ENCODE data around the gene USP31.
"Not testable (repeated sequence)": the region's sequence is repeated elsewhere in the genome, so short reads cannot be mapped to it uniquely, and the experiment has no call there.

The USP31 gene

DNA sequence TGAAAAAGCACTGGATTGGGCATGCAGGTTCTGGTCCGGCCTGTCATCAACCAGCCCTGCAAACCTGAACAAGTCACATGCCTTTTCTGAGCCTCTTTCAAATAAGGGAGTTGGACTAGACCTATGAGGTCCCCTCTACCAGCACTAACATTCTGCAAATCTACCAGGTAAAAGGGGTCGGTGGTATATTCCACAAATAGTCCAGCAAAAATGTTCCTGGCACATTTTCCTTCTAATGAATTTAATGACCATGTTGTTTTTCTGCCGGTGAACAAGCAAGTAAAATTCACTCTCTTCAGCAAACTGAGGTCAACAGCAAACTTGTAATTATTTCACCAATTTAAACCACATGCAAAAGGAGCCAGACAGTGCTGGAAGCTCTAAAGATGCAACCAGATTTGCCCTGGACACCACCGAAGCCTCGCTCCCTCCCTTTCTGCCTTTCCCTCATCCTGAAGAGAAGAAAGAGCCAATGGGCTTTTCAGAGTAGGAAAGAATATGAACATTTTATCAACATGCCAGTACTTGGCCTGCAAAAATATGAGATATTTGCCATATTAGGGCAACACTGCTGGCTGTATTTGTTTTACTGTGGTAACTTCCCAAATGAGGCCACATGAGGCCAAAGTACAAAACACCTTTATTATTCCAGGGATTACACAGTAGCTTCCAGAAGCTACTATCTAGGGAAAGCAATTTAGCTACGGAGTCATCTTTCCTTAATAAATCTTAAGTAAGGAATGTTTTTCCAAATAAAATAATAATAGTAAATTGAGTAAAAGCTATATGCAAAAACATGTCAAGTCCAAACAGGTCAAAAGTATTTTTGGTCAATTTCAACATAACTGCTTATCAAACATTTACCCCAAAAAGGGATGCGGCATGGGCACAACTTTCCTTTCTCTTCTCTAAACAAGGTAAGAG is 45.0 kb downstream of the USP31 start:
- H3K4me1 ChIP-seq (ENCODE audit: control insufficient read depth, insufficient read depth, low read length) = no peaks in the 10 kb centered on the region
- 95 to 98% methylated on average over 6 of the region's 7 CpGs for WGBS, 2 experiments
- no peaks in the 10 kb centered on the region for H3K27me3 ChIP-seq (ENCODE audit: control insufficient read depth, insufficient read depth, low read length, poor library complexity, severe bottlenecking)
- no peak overlapping the region for H3K27ac ChIP-seq (ENCODE audit: insufficient read depth, low read depth, low read length, poor library complexity, severe bottlenecking)
- no peaks in the 10 kb centered on the region for H3K9me3 ChIP-seq (ENCODE audit: control insufficient read depth, low read length)
- H3K36me3 ChIP-seq (ENCODE audit: control insufficient read depth, insufficient read depth, low read length) = no peaks in the 10 kb centered on the region
- H3K4me3 ChIP-seq (ENCODE audit: insufficient read depth, low read depth, low read length) = no peak overlapping the region

DNA sequence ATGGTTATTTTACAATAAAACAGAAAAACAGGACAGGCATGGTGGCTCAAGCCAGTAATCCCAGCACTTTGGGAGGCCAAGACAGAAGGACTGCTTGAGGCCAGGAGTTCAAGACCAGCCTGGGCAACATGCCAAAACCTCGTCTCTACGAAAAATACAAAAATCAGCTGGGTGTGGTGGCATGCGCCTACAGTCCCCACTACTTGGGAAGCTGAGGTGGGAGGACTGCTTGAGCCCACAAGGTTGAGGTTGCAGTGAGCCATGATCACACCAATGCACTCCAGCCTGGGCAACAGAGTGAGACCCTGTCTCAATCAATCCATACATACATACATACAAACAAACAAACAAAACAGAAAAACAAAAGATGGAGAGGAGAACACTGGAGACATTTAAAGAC is 45.6 kb downstream of the USP31 start:
- no peaks in the 10 kb centered on the region for H3K9me3 ChIP-seq (ENCODE audit: control insufficient read depth, low read length)
- no peaks in the 10 kb centered on the region for H3K4me1 ChIP-seq (ENCODE audit: control insufficient read depth, insufficient read depth, low read length)
- H3K27ac ChIP-seq (ENCODE audit: insufficient read depth, low read depth, low read length, poor library complexity, severe bottlenecking) = no peak overlapping the region
- 90% methylated on average over 3 of the region's 3 CpGs for WGBS, 2 experiments
- no peaks in the 10 kb centered on the region for H3K27me3 ChIP-seq (ENCODE audit: control insufficient read depth, insufficient read depth, low read length, poor library complexity, severe bottlenecking)
- H3K36me3 ChIP-seq (ENCODE audit: control insufficient read depth, insufficient read depth, low read length) = no peaks in the 10 kb centered on the region
- H3K4me3 ChIP-seq (ENCODE audit: insufficient read depth, low read depth, low read length) = no peak overlapping the region

DNA sequence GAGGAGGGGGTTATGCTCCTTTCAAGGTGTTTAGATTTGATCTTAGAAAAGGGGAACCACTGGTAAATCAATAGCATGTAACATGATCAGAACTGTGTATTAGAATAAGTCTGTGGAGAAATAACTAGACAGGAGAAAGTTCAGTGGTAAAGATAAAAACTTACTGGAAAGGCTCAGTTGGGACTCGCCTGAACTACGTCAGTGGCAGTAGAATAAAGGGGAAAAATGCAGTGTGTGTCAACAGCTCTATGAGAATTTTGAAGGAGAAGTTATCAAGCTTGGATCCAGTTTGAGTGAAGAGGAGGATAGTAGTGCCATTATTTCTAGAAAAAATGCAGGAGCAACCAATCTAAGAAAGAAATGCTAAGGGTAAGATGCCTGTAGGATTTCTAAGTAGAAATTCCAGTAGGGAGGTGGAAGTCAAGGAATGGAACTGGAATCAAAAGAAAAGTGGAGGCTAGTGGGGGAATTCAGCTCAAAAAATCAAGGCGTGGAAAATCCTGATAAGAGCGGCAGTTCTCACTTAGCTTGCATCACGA is 48.2 kb downstream of the USP31 start:
- Histone ChIP-seq H3K4me3 (ENCODE audit: insufficient read depth, low read depth, low read length) (no peak overlapping the region), H3K27ac (ENCODE audit: insufficient read depth, low read depth, low read length, poor library complexity, severe bottlenecking) (no peak overlapping the region), H3K36me3 (ENCODE audit: control insufficient read depth, insufficient read depth, low read length) (no peaks in the 10 kb centered on the region), H3K9me3 (ENCODE audit: control insufficient read depth, low read length) (no peaks in the 10 kb centered on the region), H3K27me3 (ENCODE audit: control insufficient read depth, insufficient read depth, low read length, poor library complexity, severe bottlenecking) (no peaks in the 10 kb centered on the region), H3K4me1 (ENCODE audit: control insufficient read depth, insufficient read depth, low read length) (no peaks in the 10 kb centered on the region)
- WGBS, 2 experiments = 92 to 97% methylated on average over 5 of the region's 5 CpGs

DNA sequence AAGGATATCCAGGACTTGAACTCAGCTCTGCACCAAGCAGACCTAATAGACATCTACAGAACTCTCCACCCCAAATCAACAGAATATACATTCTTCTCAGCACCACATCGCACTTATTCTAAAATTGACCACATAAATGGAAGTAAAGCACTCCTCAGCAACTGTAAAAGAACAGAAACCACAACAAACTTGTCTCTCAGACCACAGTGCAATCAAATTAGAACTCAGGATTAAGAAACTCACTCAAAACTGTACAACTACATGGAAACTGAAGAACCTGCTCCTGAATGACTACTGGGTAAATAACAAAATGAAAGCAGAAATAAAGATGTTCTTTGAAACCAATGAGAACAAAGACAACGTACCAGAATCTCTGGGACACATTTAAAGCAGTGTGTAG is 52.8 kb downstream of the USP31 start:
- H3K27me3 ChIP-seq (ENCODE audit: control insufficient read depth, insufficient read depth, low read length, poor library complexity, severe bottlenecking); H3K9me3 ChIP-seq (ENCODE audit: control insufficient read depth, low read length); H3K4me1 ChIP-seq (ENCODE audit: control insufficient read depth, insufficient read depth, low read length); H3K4me3 ChIP-seq (ENCODE audit: insufficient read depth, low read depth, low read length); H3K27ac ChIP-seq (ENCODE audit: insufficient read depth, low read depth, low read length, poor library complexity, severe bottlenecking); H3K36me3 ChIP-seq (ENCODE audit: control insufficient read depth, insufficient read depth, low read length): not testable (repeated sequence)
- 87 to 88% methylated on average over 2 of the region's 2 CpGs for WGBS, 2 experiments

DNA sequence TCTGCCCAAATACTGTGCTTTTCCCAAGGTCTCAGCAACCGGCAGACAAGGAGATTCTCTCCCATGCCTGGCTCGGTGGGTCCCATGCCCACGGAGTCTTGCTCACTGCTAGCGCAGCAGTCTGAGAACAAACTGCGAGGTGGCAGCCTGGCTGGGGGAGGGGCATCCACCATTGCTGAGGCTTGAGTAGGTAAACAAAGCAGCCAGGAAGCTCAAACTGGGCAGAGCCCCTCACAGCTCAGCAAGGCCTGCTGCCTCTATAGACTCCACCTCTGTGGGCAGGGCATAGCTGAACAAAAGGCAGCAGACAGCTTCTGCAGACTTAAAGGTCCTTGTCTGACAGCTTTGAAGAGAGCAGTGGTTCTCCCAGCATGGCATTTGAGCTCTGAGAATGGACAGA is 55.1 kb downstream of the USP31 start:
- not testable (repeated sequence) for H3K4me1 ChIP-seq (ENCODE audit: control insufficient read depth, insufficient read depth, low read length); H3K9me3 ChIP-seq (ENCODE audit: control insufficient read depth, low read length); H3K4me3 ChIP-seq (ENCODE audit: insufficient read depth, low read depth, low read length); H3K27ac ChIP-seq (ENCODE audit: insufficient read depth, low read depth, low read length, poor library complexity, severe bottlenecking); H3K27me3 ChIP-seq (ENCODE audit: control insufficient read depth, insufficient read depth, low read length, poor library complexity, severe bottlenecking); H3K36me3 ChIP-seq (ENCODE audit: control insufficient read depth, insufficient read depth, low read length)
- 69% methylated on average over 5 of the region's 5 CpGs for WGBS, 2 experiments

DNA sequence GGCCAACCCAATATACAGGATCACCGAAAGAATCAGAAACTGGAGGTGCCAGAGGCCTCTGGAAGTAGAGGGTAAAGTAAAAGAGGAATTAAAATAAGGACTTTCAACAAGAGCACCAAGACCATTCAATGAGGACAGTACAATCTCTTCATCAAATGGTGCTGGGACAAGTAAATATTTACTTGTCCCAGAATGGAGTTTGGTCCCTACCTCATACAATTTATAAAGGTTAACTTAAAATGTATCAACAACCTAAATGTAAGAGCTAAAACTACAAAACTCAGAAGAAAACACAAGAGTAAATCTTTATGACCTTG is 56.5 kb downstream of the USP31 start:
- Histone ChIP-seq H3K27me3 (ENCODE audit: control insufficient read depth, insufficient read depth, low read length, poor library complexity, severe bottlenecking) (no peaks in the 10 kb centered on the region), H3K4me1 (ENCODE audit: control insufficient read depth, insufficient read depth, low read length) (no peaks in the 10 kb centered on the region), H3K4me3 (ENCODE audit: insufficient read depth, low read depth, low read length) (no peak overlapping the region), H3K9me3 (ENCODE audit: control insufficient read depth, low read length) (no peaks in the 10 kb centered on the region), H3K36me3 (ENCODE audit: control insufficient read depth, insufficient read depth, low read length) (peaks cover 3% of the 10 kb centered on the region), H3K27ac (ENCODE audit: insufficient read depth, low read depth, low read length, poor library complexity, severe bottlenecking) (no peak overlapping the region)
- 90 to 100% methylated on average over 1 of the region's 1 CpG for WGBS, 2 experiments

DNA sequence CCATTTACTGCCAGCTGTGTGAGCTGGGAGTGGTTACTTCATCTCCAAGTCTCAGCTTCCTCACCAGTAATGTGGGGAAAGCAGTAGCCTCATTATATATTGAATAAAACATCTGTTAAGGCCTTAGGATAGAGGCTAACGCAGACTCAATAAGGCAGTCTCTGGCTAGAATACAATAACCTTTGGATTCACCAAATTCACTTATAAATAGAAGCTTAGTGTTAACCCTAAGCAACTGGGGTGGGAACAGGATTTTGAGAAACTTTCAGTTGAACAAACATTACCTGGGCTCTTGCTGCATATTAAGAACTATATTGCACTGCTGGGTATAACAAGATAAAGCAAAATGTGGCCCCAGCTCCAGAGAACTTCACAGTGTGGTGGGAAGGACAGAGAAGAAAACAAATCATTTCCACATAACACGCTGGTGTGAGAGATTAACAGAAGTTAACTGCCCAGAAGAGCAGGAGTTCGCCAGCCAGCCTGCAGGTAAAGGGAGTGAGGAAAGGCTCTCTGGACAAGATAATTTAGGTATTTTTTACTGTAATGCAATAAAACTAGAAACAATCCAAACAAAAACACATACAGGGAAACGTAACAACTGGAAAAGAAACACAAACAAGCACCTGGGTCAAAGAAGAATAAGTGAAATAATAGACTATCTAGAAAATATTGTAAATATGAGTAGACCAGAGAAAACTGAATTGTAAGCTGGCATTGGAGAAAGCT is 57.0 kb downstream of the USP31 start:
- H3K4me3 ChIP-seq (ENCODE audit: insufficient read depth, low read depth, low read length) = no peak overlapping the region
- H3K27ac ChIP-seq (ENCODE audit: insufficient read depth, low read depth, low read length, poor library complexity, severe bottlenecking) = no peak overlapping the region
- H3K36me3 ChIP-seq (ENCODE audit: control insufficient read depth, insufficient read depth, low read length) = peaks cover 3% of the 10 kb centered on the region
- no peaks in the 10 kb centered on the region for H3K27me3 ChIP-seq (ENCODE audit: control insufficient read depth, insufficient read depth, low read length, poor library complexity, severe bottlenecking)
- H3K9me3 ChIP-seq (ENCODE audit: control insufficient read depth, low read length) = no peaks in the 10 kb centered on the region
- WGBS, 2 experiments = 85% methylated on average over 3 of the region's 4 CpGs
- no peaks in the 10 kb centered on the region for H3K4me1 ChIP-seq (ENCODE audit: control insufficient read depth, insufficient read depth, low read length)

DNA sequence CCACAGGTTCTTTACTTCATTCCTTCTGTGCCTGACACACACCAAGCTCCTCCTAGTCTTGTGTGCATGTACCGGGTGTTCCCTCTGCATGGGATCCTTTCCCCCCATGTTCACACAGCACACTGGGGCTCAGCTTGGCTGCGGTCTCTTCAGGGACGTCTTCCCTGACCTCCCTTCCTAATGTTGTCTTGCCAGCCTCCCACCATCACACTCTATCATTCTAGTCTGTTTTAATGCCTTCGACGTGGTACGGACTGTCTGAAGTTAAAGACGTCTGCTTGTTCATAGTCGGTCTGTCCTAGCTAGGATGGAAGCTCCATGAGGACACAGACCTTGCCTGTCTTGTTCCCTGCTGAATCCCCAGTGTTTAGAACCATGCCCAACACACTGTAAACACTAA is 60.1 kb downstream of the USP31 start:
- WGBS, 2 experiments = 89% methylated on average over 8 of the region's 8 CpGs
- H3K9me3 ChIP-seq (ENCODE audit: control insufficient read depth, low read length) = no peaks in the 10 kb centered on the region
- H3K27me3 ChIP-seq (ENCODE audit: control insufficient read depth, insufficient read depth, low read length, poor library complexity, severe bottlenecking) = no peaks in the 10 kb centered on the region
- no peak overlapping the region for H3K4me3 ChIP-seq (ENCODE audit: insufficient read depth, low read depth, low read length)
- H3K27ac ChIP-seq (ENCODE audit: insufficient read depth, low read depth, low read length, poor library complexity, severe bottlenecking) = no peak overlapping the region
- H3K36me3 ChIP-seq (ENCODE audit: control insufficient read depth, insufficient read depth, low read length) = peaks cover 3% of the 10 kb centered on the region
- no peaks in the 10 kb centered on the region for H3K4me1 ChIP-seq (ENCODE audit: control insufficient read depth, insufficient read depth, low read length)

DNA sequence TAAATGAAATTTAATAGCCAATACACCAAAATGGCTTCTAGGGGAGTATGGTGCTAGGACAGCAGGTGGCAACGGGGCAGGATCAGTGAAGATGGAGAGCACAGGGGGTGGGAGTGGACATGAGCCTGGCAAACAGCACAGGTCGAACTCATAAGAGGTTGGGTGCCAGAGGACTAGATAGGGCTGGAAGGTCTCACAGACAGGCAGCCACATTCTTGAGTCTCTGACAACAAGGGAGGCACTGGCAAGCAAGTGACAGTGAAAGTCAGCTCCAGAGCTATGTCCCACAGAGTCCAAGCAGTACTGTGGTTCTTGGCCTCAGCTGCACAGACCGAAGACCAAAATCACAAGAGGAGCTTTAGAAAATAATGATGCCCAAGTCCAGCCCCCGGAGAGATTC is 61.2 kb downstream of the USP31 start:
- peaks cover 3% of the 10 kb centered on the region for H3K36me3 ChIP-seq (ENCODE audit: control insufficient read depth, insufficient read depth, low read length)
- no peaks in the 10 kb centered on the region for H3K27me3 ChIP-seq (ENCODE audit: control insufficient read depth, insufficient read depth, low read length, poor library complexity, severe bottlenecking)
- 90 to 95% methylated on average over 4 of the region's 4 CpGs for WGBS, 2 experiments
- no peaks in the 10 kb centered on the region for H3K9me3 ChIP-seq (ENCODE audit: control insufficient read depth, low read length)
- H3K4me1 ChIP-seq (ENCODE audit: control insufficient read depth, insufficient read depth, low read length) = no peaks in the 10 kb centered on the region
- no peak overlapping the region for H3K4me3 ChIP-seq (ENCODE audit: insufficient read depth, low read depth, low read length)
- H3K27ac ChIP-seq (ENCODE audit: insufficient read depth, low read depth, low read length, poor library complexity, severe bottlenecking) = no peak overlapping the region

DNA sequence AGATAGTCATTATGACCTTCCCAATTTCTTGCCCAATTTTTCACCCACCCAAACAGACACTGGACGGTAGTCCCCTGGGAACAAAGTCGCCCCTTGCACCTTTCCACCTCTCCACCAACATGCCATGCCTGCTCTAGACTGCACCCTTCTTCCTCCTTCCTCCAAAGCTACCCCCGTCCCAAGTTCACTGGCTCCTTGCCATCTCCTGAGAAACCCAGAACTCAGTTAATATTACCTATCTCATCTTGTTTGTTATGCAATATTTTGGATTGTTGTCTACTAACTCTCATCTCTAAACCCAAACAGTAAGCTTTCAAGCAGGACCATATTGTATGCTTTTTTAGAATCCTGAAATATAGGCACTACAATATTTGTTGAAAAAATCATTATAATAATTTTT is 63.3 kb downstream of the USP31 start:
- WGBS, 2 experiments = 94 to 98% methylated on average over 3 of the region's 3 CpGs
- Histone ChIP-seq H3K27me3 (ENCODE audit: control insufficient read depth, insufficient read depth, low read length, poor library complexity, severe bottlenecking) (no peaks in the 10 kb centered on the region), H3K9me3 (ENCODE audit: control insufficient read depth, low read length) (no peaks in the 10 kb centered on the region), H3K4me3 (ENCODE audit: insufficient read depth, low read depth, low read length) (no peak overlapping the region), H3K4me1 (ENCODE audit: control insufficient read depth, insufficient read depth, low read length) (no peaks in the 10 kb centered on the region), H3K27ac (ENCODE audit: insufficient read depth, low read depth, low read length, poor library complexity, severe bottlenecking) (no peak overlapping the region), H3K36me3 (ENCODE audit: control insufficient read depth, insufficient read depth, low read length) (peaks cover 3% of the 10 kb centered on the region)
